Measurements from ENCODE around the gene P2RX6.

GRCh38 chr22:21068681-21069276, 53.8 kb downstream of the P2RX6 start:
- TF ChIP-seq CTCF (IDR thresholded peaks at IDR 0.05), result no peak
- TF ChIP-seq RFX5 (IDR thresholded peaks at IDR 0.05; ENCODE audit: low read length), result no peak
- TF ChIP-seq GATA2 (CRISPR knock-in tag; IDR thresholded peaks at IDR 0.05), result no peak
- TF ChIP-seq EZH2phosphoT487 (IDR thresholded peaks at IDR 0.05; ENCODE audit: borderline replicate concordance, low read depth), result no peak
- no peak for TF ChIP-seq TCF12 (IDR thresholded peaks at IDR 0.05)
- TF ChIP-seq CHD2 (IDR thresholded peaks at IDR 0.05; ENCODE audit: low read length, partially characterized antibody), result no peak
- no peak for TF ChIP-seq FOXJ3 (CRISPR knock-in tag; IDR thresholded peaks at IDR 0.05)
- no peak for TF ChIP-seq SMC3 (IDR thresholded peaks at IDR 0.05; ENCODE audit: low read depth, low read length)
- no peak for TF ChIP-seq EP300 (IDR thresholded peaks at IDR 0.05; ENCODE audit: borderline replicate concordance in 1 of 2, low read depth in 1 of 2, low read length in 1 of 2)
- TF ChIP-seq USF2 (IDR thresholded peaks at IDR 0.05; ENCODE audit: borderline replicate concordance, low read depth, low read length), result no peak
- no peak for TF ChIP-seq MXI1 (IDR thresholded peaks at IDR 0.05; ENCODE audit: low read depth, low read length)
- TF ChIP-seq POLR2AphosphoS5 (IDR thresholded peaks at IDR 0.05; ENCODE audit: low read depth, low read length), result no peak
- TF ChIP-seq MAX (IDR thresholded peaks at IDR 0.05; ENCODE audit: low read depth), result no peak

Measured in SK-N-SH (cell line).